Umbilical cord (tissue), 2 donors: ENCODE measurements around the gene OR10A6. TPM values are rescaled to one million over a fixed set of nuclear protein-coding genes. Genes with fewer than 3 reads are reported as not detected.

Experiments used
- DNase-seq: peaks from one replicate; pipeline ENCODE4 v3.0.0-alpha.2; 2015; ENCODE audit warnings: low spot score
- total RNA-seq: library from RNA; depleted of rRNA; stranded (reverse); fragments of >200 nt; gene quantifications from one replicate; pipeline ENCODE4 v1.2.3, GENCODE V29; 2014; ENCODE audit warnings: low replicate concordance; ENCODE audit not compliant: insufficient read depth

OR10A6 gene
- 8.9 TPM for total RNA-seq

DNA sequence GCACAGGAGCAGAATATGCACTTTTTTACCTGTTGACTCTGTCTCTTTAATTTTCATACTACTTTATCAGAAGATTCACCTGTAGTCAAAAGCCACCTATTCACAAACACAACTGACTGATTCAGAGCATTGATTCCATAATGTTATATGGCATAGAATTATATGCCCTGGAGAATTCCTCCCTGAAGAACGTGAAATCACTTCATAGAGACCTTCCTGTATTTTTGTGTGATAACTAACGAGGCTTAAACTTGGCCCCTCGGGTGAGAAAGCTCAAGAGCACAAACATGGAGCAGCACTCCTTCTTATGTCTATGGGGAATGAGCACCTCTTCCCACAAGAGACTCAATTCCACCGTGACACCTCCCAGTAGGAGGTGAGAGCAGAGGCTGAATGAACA lies at the start of gene OR10A6:
TSS of gene OR10A6 (minus strand) at position 101 of the 400 bp plus-strand sequence. CDS start 2,606 bp downstream, outside the sequence.
- DNase-seq, result no peak

- DNase-seq, result no peak
Observed at GRCh38 chr11:7977232-7977917, 46.3 kb upstream of the OR10A6 start.

- no peak for DNase-seq
Observed at GRCh38 chr11:7974668-7975067, 43.6 kb upstream of the OR10A6 start.

- DNase-seq, result no peak
Observed at GRCh38 chr11:7973011-7973410, 41.9 kb upstream of the OR10A6 start.

GRCh38 chr11:7971846-7972245 lies 40.8 kb upstream of the OR10A6 start:
- DNase-seq, result no peak

DNA sequence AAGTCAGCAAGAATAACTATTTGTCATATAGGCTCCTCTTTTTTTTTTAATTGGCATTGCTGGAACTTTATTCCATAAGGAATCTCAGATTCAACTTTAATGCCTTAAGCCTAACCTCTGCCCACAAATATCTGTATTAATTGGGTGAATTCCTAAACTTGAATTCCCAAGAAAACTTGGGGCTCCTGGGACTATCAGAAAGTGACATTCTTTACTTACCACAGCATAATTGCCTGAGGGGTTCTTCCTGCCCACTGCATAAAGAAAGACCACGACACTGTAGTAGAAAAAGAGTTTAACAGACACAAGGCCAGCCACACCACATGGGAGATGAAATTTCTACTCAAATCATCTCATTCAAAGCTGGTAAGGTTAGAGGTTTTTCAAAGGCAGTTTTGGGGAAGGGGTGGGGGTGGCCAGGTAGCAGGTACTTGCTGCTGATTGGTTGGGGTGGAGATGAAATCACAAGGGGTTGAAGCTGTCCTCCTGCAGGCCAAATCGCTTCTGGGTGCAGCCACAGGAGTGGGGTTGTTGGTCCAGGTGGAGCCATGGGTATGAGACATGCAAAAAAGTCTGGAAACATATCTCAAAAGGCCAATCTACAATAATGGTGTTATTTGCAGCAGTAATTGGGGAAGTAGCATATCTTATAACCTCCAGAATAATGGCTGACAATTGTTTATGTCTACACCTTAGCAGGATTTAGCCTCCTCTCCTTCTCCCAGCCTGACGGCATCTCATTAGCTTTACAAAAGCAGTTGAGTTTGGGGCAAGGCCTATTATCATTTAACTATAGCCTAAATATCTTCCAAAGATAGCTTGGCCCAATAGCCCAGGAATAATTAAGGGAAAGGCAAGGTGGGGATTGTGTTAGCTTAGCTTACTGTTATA lies 38.9 kb upstream of the OR10A6 start:
- no peak for DNase-seq

- DNase-seq, result no peak
Observed at GRCh38 chr11:7968686-7969085, 37.6 kb upstream of the OR10A6 start.

DNA sequence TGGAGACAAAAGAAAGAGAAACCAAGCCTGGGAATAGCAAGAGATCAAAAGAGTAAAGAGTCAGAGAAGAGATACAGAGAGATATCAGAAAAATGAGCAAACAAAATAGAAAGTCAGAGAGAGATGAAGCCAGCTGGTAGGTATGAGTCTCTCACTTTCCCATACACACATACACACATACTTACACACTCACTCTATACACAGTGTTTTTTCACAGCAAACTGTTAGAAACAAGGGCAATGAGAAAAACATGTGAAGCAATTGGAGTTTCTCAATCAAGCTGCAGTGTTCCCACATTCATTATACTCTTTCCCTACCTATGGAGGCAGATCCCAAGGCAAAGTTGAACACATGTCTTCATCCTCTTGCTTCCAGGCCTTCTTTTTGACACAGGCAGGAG lies 36.8 kb upstream of the OR10A6 start:
- no peak for DNase-seq

DNA sequence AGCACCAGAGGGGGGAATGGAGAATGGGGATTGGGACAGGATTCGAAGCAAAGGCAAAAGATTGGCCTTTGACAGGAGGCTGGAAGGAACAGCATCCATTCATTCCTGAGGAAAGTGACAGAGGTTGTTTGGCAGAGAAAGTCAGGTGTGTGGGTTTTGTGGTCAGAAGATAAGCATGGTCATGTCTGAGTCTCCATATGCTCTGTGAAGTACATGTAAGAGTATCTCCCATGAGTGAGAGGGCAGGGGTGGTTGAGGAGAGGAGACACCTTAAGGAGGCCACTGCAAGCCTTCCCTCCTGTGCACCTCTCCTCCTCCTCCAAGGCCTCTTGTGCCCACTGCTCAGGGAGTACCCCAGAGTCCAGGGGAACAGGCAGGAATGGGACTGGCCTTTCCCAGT lies 36.0 kb upstream of the OR10A6 start:
- DNase-seq, result no peak

- DNase-seq, result no peak
Observed at GRCh38 chr11:7965386-7965785, 34.3 kb upstream of the OR10A6 start, which contains the start of gene NLRP10. Gene NLRP10 (minus strand): TSS chr11:7965447. CDS start chr11:7963495, 1,952 bp downstream.

DNA sequence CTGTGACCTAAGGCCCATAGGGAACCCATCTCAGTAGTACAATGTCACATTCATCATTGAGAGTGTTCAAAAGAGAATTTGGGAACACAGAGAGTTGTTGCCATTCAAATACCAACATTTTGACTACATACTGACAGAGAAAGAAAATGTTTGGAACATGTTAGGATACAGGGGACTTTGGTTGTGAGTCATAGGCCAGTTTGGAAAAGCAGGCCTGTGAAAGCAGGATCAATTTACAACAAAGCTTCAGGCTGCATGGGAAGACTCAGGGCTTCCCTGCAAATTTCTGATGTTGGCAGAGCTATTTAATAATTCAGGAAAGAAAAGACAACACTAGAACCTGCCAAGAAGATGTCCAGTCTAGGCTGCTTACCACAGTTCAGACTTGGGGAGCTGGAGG lies 33.8 kb upstream of the OR10A6 start:
- DNase-seq, result no peak

DNA sequence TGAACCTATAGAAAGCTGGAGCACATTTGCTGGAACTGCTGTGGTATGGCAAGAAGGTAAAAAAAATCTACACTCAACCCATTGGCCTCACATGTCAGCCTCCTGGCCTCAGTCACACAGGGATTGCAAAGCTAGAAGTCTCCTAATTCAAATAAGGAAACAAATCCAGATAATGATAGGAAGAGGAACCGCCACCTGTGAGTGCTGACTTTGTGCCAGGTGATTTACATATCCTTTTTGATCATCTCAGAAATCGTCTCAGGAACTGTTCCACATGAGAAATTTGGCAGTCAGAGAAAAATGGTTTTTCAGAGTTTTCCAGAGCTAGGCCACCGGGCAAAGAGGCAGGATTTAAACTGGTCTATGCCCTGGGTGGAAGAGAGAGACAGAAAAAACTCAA lies 33.2 kb upstream of the OR10A6 start:
- no peak for DNase-seq

DNA sequence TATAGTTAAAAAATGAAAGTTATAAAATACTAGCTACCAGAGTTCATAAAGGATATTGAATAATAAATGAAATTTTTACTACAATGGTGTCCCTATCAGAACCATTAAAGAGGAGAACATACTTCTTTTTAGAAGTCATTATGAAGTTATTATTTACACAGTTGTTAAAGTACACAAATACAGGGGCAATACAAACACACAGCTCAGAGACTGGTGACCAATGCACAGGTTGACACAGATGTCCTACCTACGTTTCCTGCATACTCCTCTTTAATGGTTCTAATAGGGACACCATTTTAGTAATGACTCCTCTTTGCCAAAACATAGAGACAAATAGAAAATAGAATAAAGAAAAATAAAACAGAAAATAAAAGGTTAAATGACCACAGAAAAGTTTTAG lies 24.1 kb upstream of the OR10A6 start:
- no peak for DNase-seq

DNA sequence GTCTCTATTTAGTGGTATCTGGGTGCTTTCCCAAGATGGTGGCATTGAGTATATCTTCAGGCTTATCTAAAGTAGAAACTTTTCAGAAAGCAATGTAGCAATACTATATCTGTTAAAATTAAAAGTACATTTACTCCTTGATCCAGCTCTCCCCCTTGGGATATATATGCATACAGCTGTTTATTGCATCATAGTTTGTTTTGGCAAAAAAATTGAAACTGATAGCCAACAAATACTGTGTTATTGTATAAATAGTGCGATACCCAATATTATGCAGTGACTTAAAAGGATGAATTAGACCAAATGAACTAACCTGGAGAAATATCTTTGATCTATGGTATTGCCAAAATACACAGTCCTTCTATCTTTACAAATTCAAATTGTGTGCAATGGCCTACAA lies 18.9 kb upstream of the OR10A6 start:
- DNase-seq, result no peak

DNA sequence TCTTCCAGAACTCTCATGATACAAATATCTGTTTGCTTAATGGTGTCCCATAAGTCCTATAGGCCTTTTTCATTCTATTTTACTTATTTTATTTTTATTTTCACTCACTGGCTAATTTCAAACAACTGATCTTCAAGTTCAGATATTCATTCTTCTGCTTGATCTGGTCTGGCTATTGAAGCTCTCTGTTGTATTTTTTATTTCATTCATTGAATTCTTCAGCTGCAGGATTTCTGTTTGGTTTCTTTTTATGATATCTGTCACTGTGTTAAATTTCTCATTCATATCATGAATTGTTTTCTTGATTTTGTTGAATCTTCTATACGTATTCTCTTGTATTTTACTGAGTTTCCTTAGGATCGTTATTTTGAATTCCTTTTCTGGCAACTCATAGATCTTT lies 13.1 kb upstream of the OR10A6 start:
- DNase-seq, result no peak

- no peak for DNase-seq
Observed at GRCh38 chr11:7941608-7942007, 10.5 kb upstream of the OR10A6 start, which contains the start of gene OR10A3. Gene OR10A3 (minus strand): TSS chr11:7941708. CDS start chr11:7939520, 2,188 bp downstream.

GRCh38 chr11:7941146-7941545 lies 10.1 kb upstream of the OR10A6 start:
- no peak for DNase-seq

DNA sequence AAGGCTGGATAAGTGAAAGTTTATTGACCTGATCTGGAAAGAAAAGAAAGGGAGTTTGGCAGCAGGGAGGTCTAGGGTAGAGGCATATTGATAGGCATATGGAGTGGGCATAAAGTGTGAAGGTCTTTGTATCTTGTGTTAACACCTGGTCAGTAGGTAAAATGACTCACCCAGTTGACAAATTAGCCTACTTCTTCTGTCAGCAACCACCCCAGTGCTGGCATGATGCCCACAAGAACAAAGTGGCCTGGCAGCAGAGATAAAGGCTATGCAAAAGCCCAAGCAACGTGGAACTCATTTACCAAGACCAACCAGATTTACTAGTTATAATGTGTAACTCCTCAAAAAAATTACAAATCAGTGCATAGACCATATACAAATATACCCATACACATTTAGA lies 5.5 kb upstream of the OR10A6 start:
- DNase-seq, result no peak

GRCh38 chr11:7927635-7928034 lies 3.4 kb downstream of the OR10A6 start:
- no peak for DNase-seq

- no peak for DNase-seq
Observed at GRCh38 chr11:7924536-7924935, 6.5 kb downstream of the OR10A6 start.

- DNase-seq, result no peak
Observed at GRCh38 chr11:7918141-7918540, 12.9 kb downstream of the OR10A6 start.

DNA sequence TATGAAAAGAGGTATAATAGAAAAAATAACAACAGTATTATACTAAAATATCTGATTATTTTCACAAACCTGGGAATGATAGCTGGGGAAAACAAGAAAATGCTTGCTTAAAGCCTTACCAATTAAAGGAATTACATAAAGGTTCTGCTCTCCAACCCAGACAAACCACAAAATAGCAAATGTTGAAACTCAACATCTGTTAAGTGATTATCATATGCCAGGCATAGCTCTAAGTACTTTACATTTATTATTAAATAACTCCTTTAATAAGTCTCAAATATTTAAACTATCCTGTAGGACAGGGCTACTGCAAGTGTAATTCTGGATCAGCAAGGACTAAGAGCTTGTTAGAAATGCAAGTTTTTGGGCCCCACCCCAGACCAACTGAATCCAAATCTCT lies 20.1 kb downstream of the OR10A6 start:
- no peak for DNase-seq

DNA sequence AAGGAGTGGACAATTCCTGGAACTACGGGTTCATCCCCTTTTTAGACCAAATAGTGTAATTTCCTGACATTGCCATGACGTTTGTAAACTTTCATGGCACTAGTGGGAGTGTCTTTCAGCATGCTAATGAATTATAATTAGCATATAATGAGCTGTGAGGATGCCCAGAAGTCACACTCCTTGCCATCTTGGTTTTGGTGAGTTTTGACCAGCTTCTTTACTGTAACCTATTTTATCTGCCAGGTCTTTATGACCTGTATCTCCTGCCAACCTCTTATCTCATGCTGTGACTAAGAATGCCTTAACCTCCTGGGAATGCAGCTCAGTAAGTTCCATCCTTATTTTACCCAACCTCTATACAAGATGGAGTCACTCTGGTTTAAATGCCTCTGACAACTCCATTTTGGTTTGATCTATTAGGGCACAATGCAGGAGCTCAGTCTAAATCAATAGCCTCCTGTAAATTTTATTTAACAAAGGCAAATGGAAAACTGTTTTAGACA lies 20.7 kb downstream of the OR10A6 start:
- DNase-seq, result no peak
